ENCODE measurements around the gene DYNC1LI1. TPM values are rescaled to one million over a fixed set of nuclear protein-coding genes. Genes with fewer than 3 reads are reported as not detected.

DYNC1LI1 gene
- total and polyA plus RNA-seq, 2 of the 4 experiments (the other 2 are of a cell fraction): 25.2 to 30.8 TPM

- Histone ChIP-seq H3K9ac (ENCODE audit: low read depth, low read length) (no peak overlapping the region), H4K91ac (ENCODE audit: insufficient read depth, low read depth, low read length) (no peak overlapping the region), H3K4me1 (ENCODE audit: control insufficient read depth, insufficient read depth, low read length) (peaks cover 2% of the 10 kb centered on the region; the same call in 1 of the 2 replicates), H3K27ac (ENCODE audit: insufficient read depth, low read length) (no peak overlapping the region), H2BK120ac (ENCODE audit: low read depth, low read length) (no peak overlapping the region), H2BK20ac (ENCODE audit: low read depth, low read length) (no peak overlapping the region), H3K36me3 (ENCODE audit: control insufficient read depth, insufficient read depth, low read length) (no peaks in the 10 kb centered on the region), H4K8ac (ENCODE audit: low read depth in 2 of 2, low read length in 2 of 2) (no peak overlapping the region), H2BK5ac (ENCODE audit: low read depth, low read length, poor library complexity, severe bottlenecking) (no peak overlapping the region), H3K23ac (ENCODE audit: low read depth, low read length) (no peak overlapping the region), H3K4me2 (ENCODE audit: low read depth, low read length) (no peak overlapping the region), H4K5ac (ENCODE audit: low read depth, low read length) (no peak overlapping the region), H3K9me3 (ENCODE audit: control insufficient read depth, insufficient read depth, low read length) (no peaks in the 10 kb centered on the region), H2AFZ (replicated peaks; ENCODE audit: low read length, poor library complexity) (no peak overlapping the region), H3K4me3 (ENCODE audit: insufficient read depth, low read depth, low read length) (no peak overlapping the region), H4K20me1 (ENCODE audit: insufficient read depth, low read length) (no peaks in the 10 kb centered on the region), H3K56ac (ENCODE audit: extremely low read depth, insufficient read depth, low read length) (no peak overlapping the region), H3K4ac (ENCODE audit: low read depth, low read length) (no peak overlapping the region), H3K9me1 (ENCODE audit: insufficient read depth, low read length) (0 out of 2 replicates have a peak, but pooled peaks cover 9% of the 10 kb centered on the region), H2AK5ac (ENCODE audit: low read depth, low read length) (no peak overlapping the region), H3K27me3 (ENCODE audit: control insufficient read depth, insufficient read depth, low read length) (peaks cover 1% of the 10 kb centered on the region; the same call in 1 of the 2 replicates), H3K18ac (ENCODE audit: low read depth, low read length) (no peak overlapping the region), H3K79me1 (ENCODE audit: low read depth in 1 of 2, low read length in 2 of 2) (no peaks in the 10 kb centered on the region), H2BK15ac (ENCODE audit: low read depth, low read length) (no peak overlapping the region), H3K14ac (replicated peaks; ENCODE audit: low read depth, low read length) (no peak overlapping the region), H2AK9ac (replicated peaks; ENCODE audit: low read depth, low read length, poor library complexity) (no peak overlapping the region)
- ATAC-seq (ENCODE audit: low read depth) (no peak), DNase-seq (no peak)
- dilution Hi-C loops (cut with HindIII; ENCODE audit: low sequenced_read_pairs, unreplicated experiment) (no loop called here), intact Hi-C loops (cut with micrococcal nuclease) (no loop called here), in situ Hi-C loops (cut with MboI; ENCODE audit: low sequenced_read_pairs) (no loop called here)
- BruUV-seq (replicated peaks): no TSS peak
- WGBS, 2 experiments (ENCODE audit: extremely low coverage in 2 of 2, insufficient read length in 1 of 2): no CpG with 5 or more reads among the region's 2 CpGs
- CTCF ChIA-PET: no interaction called here
- TF ChIP-seq NFE2L2 (IDR thresholded peaks at IDR 0.05; ENCODE audit: low read depth, low read length) (no peak), CTCF (conservative IDR thresholded peaks at IDR 0.05; ENCODE audit: low read depth, low read length) (no peak), RAD21 (IDR thresholded peaks at IDR 0.05; ENCODE audit: low read length) (no peak), SMC3 (IDR thresholded peaks at IDR 0.05; ENCODE audit: low read depth, low read length) (no peak), MAZ (IDR thresholded peaks at IDR 0.05; ENCODE audit: borderline replicate concordance, low read depth, low read length) (no peak), RFX5 (IDR thresholded peaks at IDR 0.05; ENCODE audit: low read depth, low read length) (no peak), POLR2A (IDR thresholded peaks at IDR 0.05; ENCODE audit: low read depth, low read length) (no peak), MAFK (IDR thresholded peaks at IDR 0.05; ENCODE audit: low read depth, low read length) (no peak), ELK1 (IDR thresholded peaks at IDR 0.05; ENCODE audit: borderline replicate concordance, low read depth, low read length) (no peak), RCOR1 (IDR thresholded peaks at IDR 0.05; ENCODE audit: insufficient replicate concordance, low read length) (no peak), CHD1 (IDR thresholded peaks at IDR 0.05; ENCODE audit: low read depth, low read length) (no peak), BHLHE40 (IDR thresholded peaks at IDR 0.05; ENCODE audit: low read depth, low read length) (no peak), USF2 (IDR thresholded peaks at IDR 0.05; ENCODE audit: low read depth, low read length) (no peak), FOS (IDR thresholded peaks at IDR 0.05; ENCODE audit: low read depth, low read length) (no peak), CEBPB (IDR thresholded peaks at IDR 0.05; ENCODE audit: low read depth, low read length) (no peak), MXI1 (IDR thresholded peaks at IDR 0.05; ENCODE audit: borderline replicate concordance, low read depth, low read length) (no peak)
- POLR2A ChIA-PET (ENCODE audit: unreplicated experiment): no interaction called here
Measured at GRCh38 chr3:32592011-32592410, 21.4 kb upstream of the DYNC1LI1 start.

Measured in IMR-90 (cell line).